ENCODE measurements around the gene ACP2.

DNA sequence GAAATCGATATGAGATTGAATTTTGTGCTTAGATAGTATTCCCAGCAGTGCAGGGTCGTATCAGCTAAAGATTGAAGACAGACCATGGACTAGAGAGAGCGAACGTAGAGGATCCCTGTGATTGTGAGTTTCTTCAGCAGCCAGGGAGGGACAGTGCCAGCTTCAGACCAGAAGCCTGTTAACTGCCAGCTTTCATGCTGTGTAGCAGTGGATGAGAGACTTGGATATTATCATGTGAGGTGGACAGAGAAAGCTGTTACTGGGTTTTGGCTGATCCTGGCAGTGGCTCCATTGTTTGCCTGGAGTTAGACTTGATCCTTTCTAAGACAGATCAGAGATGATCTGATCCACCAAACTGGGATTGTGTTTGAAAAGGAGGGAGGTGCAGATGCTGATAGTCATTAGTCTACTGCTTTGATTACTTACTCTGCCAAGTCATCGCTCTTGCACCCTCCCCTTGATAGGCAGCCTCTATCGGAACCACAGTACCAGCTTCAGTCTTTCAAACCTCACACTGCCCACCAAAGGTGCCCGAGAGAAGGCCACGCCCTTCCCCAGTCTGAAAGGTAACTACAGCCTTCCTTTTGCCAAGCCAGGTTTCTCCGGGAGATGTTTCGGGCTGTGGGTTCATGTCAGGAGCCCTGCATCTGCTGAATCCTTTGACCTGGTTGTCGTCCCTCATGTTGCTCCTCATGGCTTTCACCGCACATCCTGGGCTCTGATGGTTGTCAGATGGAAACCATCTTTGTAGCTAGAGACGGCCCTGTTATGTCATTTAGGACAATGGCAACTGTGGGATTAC lies 37.6 kb upstream of the ACP2 start:
- TF ChIP-seq STAT5B (CRISPR knock-in tag; IDR thresholded peaks at IDR 0.05) (no peak), ZFP36 (IDR thresholded peaks at IDR 0.05; ENCODE audit: low read depth, low read length, partially characterized antibody) (no peak), ZBTB43 (CRISPR knock-in tag; IDR thresholded peaks at IDR 0.05) (no peak), MAFK (IDR thresholded peaks at IDR 0.05; ENCODE audit: low read length) (no peak), HDGF (IDR thresholded peaks at IDR 0.05) (no peak), NFE2L1 (tag; IDR thresholded peaks at IDR 0.05; ENCODE audit: borderline replicate concordance, low read depth) (no peak), SP2 (IDR thresholded peaks at IDR 0.05; ENCODE audit: extremely low read depth, low read depth, low read length, poor library complexity, severe bottlenecking) (no peak), KAT7 (CRISPR knock-in tag; IDR thresholded peaks at IDR 0.05; ENCODE audit: borderline replicate concordance) (no peak), POLR2A (conservative IDR thresholded peaks at IDR 0.05) (no peak), SIN3A (IDR thresholded peaks at IDR 0.05; ENCODE audit: borderline replicate concordance in 2 of 2, control insufficient read depth in 1 of 2, low read depth in 2 of 2, low read length in 2 of 2) (no peak), POLR2AphosphoS2 (IDR thresholded peaks at IDR 0.05; ENCODE audit: low read length) (no peak), TCF7 (IDR thresholded peaks at IDR 0.05; ENCODE audit: borderline replicate concordance) (no peak), TAF1 (IDR thresholded peaks at IDR 0.05; ENCODE audit: control insufficient read depth, extremely low read depth, insufficient read depth, low read length, severe bottlenecking) (no peak)

Data from K562 (cell line).